A549 (cell line): ENCODE results near the gene PRKAG2. TPM values are rescaled to one million over a fixed set of nuclear protein-coding genes. Genes with fewer than 3 reads are reported as not detected.

ENCODE experiments used
- ATAC-seq, 2 experiments: fragments of 200-7000 bp in 1 of 2; fragments of >200 bp in 1 of 2; cut with Nextera tagmentation in 1 of 2; cut with Tn5 transposase in 1 of 2; 3 replicates each; pipeline versions ENCODE4 v1.8.0 to v1.9.1; 2018 to 2020; ENCODE audit warnings: mild to moderate bottlenecking in 1 of 2, moderate library complexity in 1 of 2
- CTCF ChIA-PET: fragments of 300-600 bp; sonication (Branson Sonifier 250); formaldehyde crosslinking; extraction: SDS; loops from one replicate; lab custom pipeline; 2021; ENCODE audit warnings: antibody characterized with exemption, inconsistent platforms; lab: Yijun Ruan, JAX
- POLR2A ChIA-PET: fragments of 350-600 bp; formaldehyde crosslinking; extraction: SDS; loops from one replicate; lab custom pipeline; 2021; ENCODE audit warnings: antibody characterized with exemption, inconsistent platforms; lab: Yijun Ruan, JAX
- DNase-seq, 2 experiments: peaks; one replicate each; pipeline versions ENCODE4 v3.0.0 to v3.0.0-alpha.2; 2011 to 2016; ENCODE audit warnings: low read depth in 1 of 2, low spot score in 1 of 2
- FAIRE-seq: peaks from 2 replicates; lab custom pipeline; 2011; peaks lifted over from hg19 to GRCh38; lab: Jason Lieb, UNC
- H3K27ac ChIP-seq, 2 experiments: fragments of >200 bp; sonication (Bioruptor Twin); formaldehyde crosslinking; 3 replicates each; pipeline ENCODE4 v1.5.1; 2016 to 2017
- H3K4me1 ChIP-seq: fragments of >200 bp; sonication (Bioruptor Twin); formaldehyde crosslinking; 3 replicates; pipeline ENCODE4 v1.6.1; 2016
- H3K4me2 ChIP-seq: fragments of >200 bp; sonication (Bioruptor Twin); formaldehyde crosslinking; 3 replicates; pipeline ENCODE4 v1.6.1; 2016
- H3K4me3 ChIP-seq: fragments of >200 bp; sonication (Bioruptor Twin); formaldehyde crosslinking; 3 replicates; pipeline ENCODE4 v1.5.1; 2016
- H3K9me3 ChIP-seq: fragments of >200 bp; sonication (Bioruptor Twin); formaldehyde crosslinking; 3 replicates; pipeline ENCODE4 v1.6.1; 2016
- CHD2 ChIP-seq: fragments of 150-350 bp; IDR thresholded peaks from 2 replicates; pipeline ENCODE4 v1.6.1; 2014; ENCODE audit warnings: low read length; ENCODE audit not compliant: partially characterized antibody
- CHD4 ChIP-seq: fragments of 200-600 bp; sonication (generic); IDR thresholded peaks from 2 replicates; pipeline ENCODE4 v1.6.1; 2016; ENCODE audit warnings: antibody characterized with exemption, mild to moderate bottlenecking, borderline replicate concordance
- EHMT2 ChIP-seq: fragments of 200-600 bp; sonication (generic); IDR thresholded peaks from 2 replicates; pipeline ENCODE4 v1.6.1; 2016; ENCODE audit warnings: antibody characterized with exemption, low read depth, mild to moderate bottlenecking, moderate library complexity
- FOSL2 ChIP-seq, 2 experiments: fragments of 450-650 bp in 1 of 2; fragments of >200 bp in 1 of 2; sonication (Bioruptor Twin) in 1 of 2; formaldehyde crosslinking; IDR thresholded peaks; 2 replicates each; pipeline versions ENCODE4 v1.5.0 to v1.6.1; 2016 to 2020; ENCODE audit warnings: mild to moderate bottlenecking in 1 of 2, moderate library complexity in 1 of 2
- FOXS1 ChIP-seq: fragments of 250-450 bp; sonication (Bioruptor Pico); IDR thresholded peaks from 2 replicates; pipeline ENCODE4 v1.5.0; 2020; ENCODE audit warnings: mild to moderate bottlenecking, moderate library complexity
- HES2 ChIP-seq: fragments of >200 bp; sonication (Bioruptor Twin); formaldehyde crosslinking; IDR thresholded peaks from 2 replicates; pipeline ENCODE4 v1.6.1; 2016
- HMGXB4 ChIP-seq: fragments of 250-450 bp; sonication (Bioruptor Pico); IDR thresholded peaks from 2 replicates; pipeline ENCODE4 v1.5.0; 2021; ENCODE audit warnings: mild to moderate bottlenecking, moderate library complexity, borderline replicate concordance
- HOXB5 ChIP-seq: fragments of 250-450 bp; sonication (Bioruptor Pico); IDR thresholded peaks from 2 replicates; pipeline ENCODE4 v1.5.0; 2020; ENCODE audit warnings: mild to moderate bottlenecking, moderate library complexity
- JUN ChIP-seq, 2 experiments: fragments of >200 bp; sonication (Bioruptor Twin); formaldehyde crosslinking; IDR thresholded peaks; 2 replicates in 1 of 2; 3 replicates in 1 of 2; pipeline ENCODE4 v1.6.1; 2016 to 2017
- MAX ChIP-seq: IDR thresholded peaks from 2 replicates; pipeline ENCODE4 v1.6.1; 2012
- MAZ ChIP-seq: fragments of 150-350 bp; IDR thresholded peaks from 2 replicates; pipeline ENCODE4 v1.6.1; 2014; ENCODE audit warnings: antibody characterized with exemption, low read depth, low read length, borderline replicate concordance
- NFE2L2 ChIP-seq: fragments of 150-350 bp; conservative IDR thresholded peaks from 2 replicates; pipeline ENCODE4 v1.6.1; 2014; ENCODE audit warnings: low read length
- NPAS2 ChIP-seq: fragments of 250-450 bp; sonication (Bioruptor Pico); IDR thresholded peaks from 2 replicates; pipeline ENCODE4 v1.8.0; 2022; ENCODE audit warnings: mild to moderate bottlenecking, moderate library complexity, borderline replicate concordance
- PHF8 ChIP-seq: fragments of 200-600 bp; sonication (generic); IDR thresholded peaks from 2 replicates; pipeline ENCODE4 v1.6.1; 2016; ENCODE audit warnings: low read depth, mild to moderate bottlenecking, antibody characterized with exemption, moderate library complexity, borderline replicate concordance
- RAD21 ChIP-seq, 2 experiments: fragments of >200 bp in 1 of 2; sonication (Bioruptor Twin) in 1 of 2; formaldehyde crosslinking in 1 of 2; IDR thresholded peaks in 1 of 2; conservative IDR thresholded peaks in 1 of 2; 2 replicates in 1 of 2; 3 replicates in 1 of 2; pipeline ENCODE4 v1.6.1; 2012 to 2018; ENCODE audit warnings: inconsistent platforms in 1 of 2
- REST ChIP-seq: fragments of 200-600 bp; sonication (generic); IDR thresholded peaks from 2 replicates; pipeline ENCODE4 v1.6.1; 2016; ENCODE audit warnings: antibody characterized with exemption, mild to moderate bottlenecking, moderate library complexity
- RFX5 ChIP-seq: fragments of 450-650 bp; IDR thresholded peaks from 2 replicates; pipeline ENCODE4 v1.7.1; 2014; ENCODE audit warnings: antibody characterized with exemption, mild to moderate bottlenecking, moderate library complexity
- SREBF2 ChIP-seq: fragments of 450-650 bp; IDR thresholded peaks from 2 replicates; pipeline ENCODE4 v1.6.1; 2014; ENCODE audit warnings: mild to moderate bottlenecking, moderate library complexity
- TFCP2L1 ChIP-seq: fragments of 250-450 bp; sonication (Bioruptor Pico); IDR thresholded peaks from 2 replicates; pipeline ENCODE4 v1.5.0; 2021; ENCODE audit warnings: mild to moderate bottlenecking
- ZFP36 ChIP-seq: fragments of 450-650 bp; IDR thresholded peaks from 2 replicates; pipeline ENCODE4 v1.6.1; 2014; ENCODE audit warnings: borderline replicate concordance; ENCODE audit not compliant: partially characterized antibody
- ZSCAN20 ChIP-seq: fragments of 250-450 bp; sonication (Bioruptor Pico); IDR thresholded peaks from 2 replicates; pipeline ENCODE4 v1.8.0; 2022; ENCODE audit warnings: mild to moderate bottlenecking, moderate library complexity
- WGBS: methylation state at CpG from one replicate; pipeline ENCODE4 v1.1.6; 2017; ENCODE audit errors: missing lambda C conversion rate; 5-methylcytosine and 5-hydroxymethylcytosine counted together
- polyA plus RNA-seq, 4 experiments: library from polyadenylated mRNA; depleted of rRNA in 3 of 4; stranded (reverse); fragments of >200 nt; fragmentation: RNase III in 1 of 4; extraction: RNeasy Plus Mini Kit Qiagen cat#74134 plus additional on column Dnase treatment in 1 of 4; gene quantifications; 2 replicates in 3 of 4; 3 replicates in 1 of 4; pipeline ENCODE4 v1.2.3, GENCODE V29; 2011 to 2017
- TF ChIP-seq, protein P1 (sequence below): fragments of 450-650 bp; IDR thresholded peaks from 2 replicates; pipeline ENCODE4 v1.6.1; 2014; ENCODE audit warnings: antibody characterized with exemption

Gene PRKAG2
- polyA plus RNA-seq, 2 of the 4 experiments (the other 2 are of a cell fraction), result 26.5 to 31.7 TPM

DNA sequence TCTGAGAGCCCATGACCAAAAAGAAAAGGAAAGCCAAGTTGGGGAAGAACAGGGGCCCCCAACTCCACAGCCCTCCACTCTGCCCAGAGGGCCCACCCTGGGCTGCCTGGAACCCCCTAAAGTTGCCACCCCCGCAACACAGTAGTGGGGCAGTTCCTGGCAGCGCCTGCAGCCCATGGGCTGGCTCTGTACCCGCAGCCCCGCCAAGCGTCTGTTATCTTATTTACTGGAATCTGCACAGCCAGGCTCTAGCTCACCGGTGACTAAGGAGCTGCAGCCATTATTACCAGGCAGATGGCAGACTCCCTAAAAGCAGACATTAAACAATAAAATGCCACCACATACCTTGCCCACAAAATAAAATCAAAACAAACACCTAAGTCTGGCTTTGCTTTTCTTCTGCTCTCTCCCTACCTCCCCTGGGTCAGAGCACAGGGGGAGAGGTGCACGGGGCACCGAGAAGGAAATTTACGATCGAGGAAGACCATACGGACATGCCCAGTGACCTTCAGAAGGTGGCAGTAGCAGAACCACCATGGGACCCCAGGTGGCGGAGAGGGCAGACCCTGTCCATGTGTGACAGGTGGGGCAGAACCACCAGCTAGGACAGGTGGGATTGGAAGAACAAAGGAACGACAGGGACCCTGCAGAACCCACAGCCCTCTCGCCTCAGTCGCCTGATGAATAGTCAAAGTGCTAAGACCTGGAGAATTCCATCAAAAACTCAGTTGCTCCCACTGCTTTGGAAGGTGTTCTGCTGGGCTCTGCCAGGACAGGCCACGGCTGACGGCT, 66.3 kb downstream of the PRKAG2 start:
- no peak for TF ChIP-seq PHF8
- TF ChIP-seq, protein P1, sequence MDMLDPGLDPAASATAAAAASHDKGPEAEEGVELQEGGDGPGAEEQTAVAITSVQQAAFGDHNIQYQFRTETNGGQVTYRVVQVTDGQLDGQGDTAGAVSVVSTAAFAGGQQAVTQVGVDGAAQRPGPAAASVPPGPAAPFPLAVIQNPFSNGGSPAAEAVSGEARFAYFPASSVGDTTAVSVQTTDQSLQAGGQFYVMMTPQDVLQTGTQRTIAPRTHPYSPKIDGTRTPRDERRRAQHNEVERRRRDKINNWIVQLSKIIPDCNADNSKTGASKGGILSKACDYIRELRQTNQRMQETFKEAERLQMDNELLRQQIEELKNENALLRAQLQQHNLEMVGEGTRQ, result no peak
- 89% methylated on average over 17 of the region's 17 CpGs for WGBS
- no peak overlapping the region for H3K4me3 ChIP-seq
- no peak for FAIRE-seq
- no peak overlapping the region for H3K4me2 ChIP-seq
- no peak for ATAC-seq
- DNase-seq, result no peak
- POLR2A ChIA-PET, result no interaction called here
- H3K27ac ChIP-seq, result peak overlapping the region in 1 of 2 experiments; percentile 30; a peak in 1 of 6 replicates
- peaks cover 25% of the 10 kb centered on the region for H3K4me1 ChIP-seq
- H3K9me3 ChIP-seq, result no peaks in the 10 kb centered on the region
- CTCF ChIA-PET, result interaction anchor here (7.0 kb wide), 1 partner anchor 28 kb away, joined by 64 read pairs; no protein-coding TSS in a partner anchor

DNA sequence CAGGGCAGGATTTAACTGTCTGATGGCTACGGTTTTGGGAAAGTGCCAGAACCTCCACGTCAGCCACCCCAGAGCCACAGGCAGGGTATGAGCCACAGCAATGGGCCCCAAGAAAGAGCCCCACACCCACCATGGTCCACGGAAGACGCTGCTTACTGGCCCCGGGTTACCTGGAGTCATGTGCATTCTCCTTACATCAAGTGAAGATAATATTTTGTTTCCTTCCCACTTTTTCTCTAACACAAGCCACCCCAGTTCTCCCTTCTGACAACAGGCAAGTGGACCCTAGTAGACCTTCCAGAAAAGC, 67.1 kb downstream of the PRKAG2 start:
- no peak for ATAC-seq
- TF ChIP-seq EHMT2 (no peak), NFE2L2 (no peak), PHF8 (no peak), REST (no peak), NPAS2 (CRISPR knock-in tag) (no peak), FOSL2 (IDR thresholded peaks at IDR 0.05) (no peak), FOSL2 (CRISPR knock-in tag; IDR thresholded peaks at IDR 0.05) (no peak), MAZ (no peak)
- TF ChIP-seq, all 56 proteins: peak for 0
- WGBS, result 88% methylated on average over 5 of the region's 5 CpGs
- no peak for DNase-seq
- 0 out of 3 replicates have a peak, but pooled peaks cover 4% of the 10 kb centered on the region for H3K9me3 ChIP-seq
- ChIA-PET POLR2A (no interaction called here), CTCF (interaction anchor here (7.0 kb wide), 1 partner anchor 28 kb away, joined by 64 read pairs; no protein-coding TSS in a partner anchor)
- no peak for FAIRE-seq
- peak overlapping the region in 1 of 2 experiments; percentile 86; a peak in 1 of 6 replicates for H3K27ac ChIP-seq
- H3K4me2 ChIP-seq, result no peak overlapping the region; the same call in 2 of the 3 replicates
- no peak overlapping the region for H3K4me3 ChIP-seq
- H3K4me1 ChIP-seq, result peaks cover 25% of the 10 kb centered on the region

GRCh38 chr7:151809146-151809863, 67.6 kb downstream of the PRKAG2 start:
- FAIRE-seq (no peak), ATAC-seq (no peak; a peak in 1 of 6 replicates)
- Histone ChIP-seq H3K27ac (peak overlapping the region in 1 of 2 experiments; percentile 86; a peak in 3 of 6 replicates), H3K4me1 (peaks cover 25% of the 10 kb centered on the region), H3K4me2 (peak overlapping the region; percentile 64), H3K4me3 (no peak overlapping the region)
- 89% methylated on average over 21 of the region's 22 CpGs for WGBS
- POLR2A ChIA-PET, result no interaction called here
- TF ChIP-seq TFCP2L1 (no peak), SREBF2 (no peak), ZSCAN20 (CRISPR knock-in tag) (no peak), EHMT2 (no peak), HMGXB4 (no peak), PHF8 (no peak), JUN (IDR thresholded peaks at IDR 0.05) (no peak), CHD2 (no peak), HES2 (no peak), RFX5 (no peak), FOXS1 (CRISPR knock-in tag) (no peak), RAD21 (conservative IDR thresholded peaks at IDR 0.05 in 1 of 2, IDR thresholded peaks at IDR 0.05 in 1 of 2) (no peak), MAX (no peak), CHD4 (no peak), HOXB5 (no peak), ZFP36 (no peak)
- TF ChIP-seq, all 56 proteins: peak for 0
- 0 out of 3 replicates have a peak, but pooled peaks cover 7% of the 10 kb centered on the region for H3K9me3 ChIP-seq
- no peak for DNase-seq
- CTCF ChIA-PET, result interaction anchor here (1.0 to 7.0 kb wide), 5 partner anchors 12 to 271 kb away, joined by 3 to 64 read pairs (median 3); no protein-coding TSS in a partner anchor
